Stomach smooth muscle (tissue), 2 donors: ENCODE data around the gene PML.
"Not testable (repeated sequence)": the region's sequence is repeated elsewhere in the genome, so short reads cannot be mapped to it uniquely, and the experiment has no call there.

Source experiments
- H3K27ac ChIP-seq: one replicate; pipeline ENCODE4 v1.7.0; 2013; ENCODE audit warnings: mild to moderate bottlenecking, low read length, inconsistent platforms
- H3K27me3 ChIP-seq, 2 donors: one replicate each; pipeline ENCODE4 v1.7.0; 2013; ENCODE audit warnings: low read length in 2 of 2; ENCODE audit not compliant: insufficient read depth in 2 of 2, control insufficient read depth in 1 of 2
- H3K36me3 ChIP-seq, 2 donors: one replicate each; pipeline ENCODE4 v1.7.0; 2013; ENCODE audit warnings: low read length in 2 of 2; ENCODE audit not compliant: control insufficient read depth in 2 of 2, insufficient read depth in 2 of 2
- H3K4me1 ChIP-seq: one replicate; pipeline ENCODE4 v1.7.0; 2013; ENCODE audit warnings: low read length; ENCODE audit not compliant: control insufficient read depth, insufficient read depth
- H3K4me3 ChIP-seq, 2 donors: one replicate each; pipeline ENCODE4 v1.7.0; 2013; ENCODE audit warnings: low read length in 2 of 2
- H3K9ac ChIP-seq, 2 donors: one replicate each; pipeline ENCODE4 v1.7.0; 2013; ENCODE audit warnings: low read length in 2 of 2, mild to moderate bottlenecking in 1 of 2
- H3K9me3 ChIP-seq, 2 donors: one replicate each; pipeline ENCODE4 v1.7.0; 2013; ENCODE audit warnings: low read length in 2 of 2; ENCODE audit not compliant: control insufficient read depth in 2 of 2
- donor health status: healthy.
- donor health status: Pancreatic carcinoma.

PML gene

DNA sequence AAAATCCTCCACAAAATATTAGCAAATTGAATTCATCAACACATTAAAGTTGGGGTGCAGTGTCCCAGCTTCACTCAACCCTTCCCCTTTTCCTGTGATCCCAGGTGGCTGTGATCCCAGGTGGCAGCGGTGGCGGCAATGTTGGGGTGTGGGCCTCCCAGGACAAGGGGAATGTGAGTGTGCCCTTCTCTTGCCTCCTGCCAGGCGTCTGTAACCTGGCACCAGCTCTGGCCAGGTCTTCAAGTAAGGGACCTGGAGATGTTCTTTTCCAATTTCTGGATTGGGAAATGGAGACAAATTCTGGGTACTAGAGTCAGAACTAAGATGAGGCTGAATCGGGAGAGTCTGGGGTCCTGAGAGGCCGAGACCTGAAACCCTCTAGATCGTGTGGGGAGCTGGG, 67.7 kb downstream of the PML start:
- Histone ChIP-seq H3K27ac (no peak overlapping the region), H3K9me3 (no peaks in the 10 kb centered on the region), H3K36me3 (no peaks in the 10 kb centered on the region), H3K9ac (no peak overlapping the region), H3K4me1 (no peaks in the 10 kb centered on the region), H3K4me3 (no peak overlapping the region), H3K27me3 (no peaks in the 10 kb centered on the region)

DNA sequence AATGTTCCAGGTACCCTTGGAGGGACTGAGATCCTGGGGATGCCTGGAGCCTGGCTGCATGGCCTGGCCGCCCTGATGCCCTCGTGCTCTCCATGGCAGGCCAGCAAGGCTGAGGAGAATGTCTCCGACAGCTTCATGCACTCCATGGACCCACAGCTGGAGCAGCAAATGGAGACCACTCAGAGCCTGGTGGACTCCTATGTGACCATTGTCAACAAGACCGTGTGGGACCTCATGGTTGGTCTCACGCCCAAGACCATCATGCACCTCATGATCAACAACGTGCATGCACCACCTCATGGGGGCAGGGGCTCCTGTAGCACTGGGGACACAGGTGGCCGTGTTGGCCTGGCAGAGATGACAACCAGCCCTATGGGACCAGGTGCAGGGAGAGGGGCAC, 68.2 kb downstream of the PML start:
- Histone ChIP-seq H3K4me3 (no peak overlapping the region), H3K27ac (no peak overlapping the region), H3K4me1 (no peaks in the 10 kb centered on the region), H3K9ac (no peak overlapping the region), H3K9me3 (no peaks in the 10 kb centered on the region), H3K36me3 (no peaks in the 10 kb centered on the region), H3K27me3 (no peaks in the 10 kb centered on the region)

DNA sequence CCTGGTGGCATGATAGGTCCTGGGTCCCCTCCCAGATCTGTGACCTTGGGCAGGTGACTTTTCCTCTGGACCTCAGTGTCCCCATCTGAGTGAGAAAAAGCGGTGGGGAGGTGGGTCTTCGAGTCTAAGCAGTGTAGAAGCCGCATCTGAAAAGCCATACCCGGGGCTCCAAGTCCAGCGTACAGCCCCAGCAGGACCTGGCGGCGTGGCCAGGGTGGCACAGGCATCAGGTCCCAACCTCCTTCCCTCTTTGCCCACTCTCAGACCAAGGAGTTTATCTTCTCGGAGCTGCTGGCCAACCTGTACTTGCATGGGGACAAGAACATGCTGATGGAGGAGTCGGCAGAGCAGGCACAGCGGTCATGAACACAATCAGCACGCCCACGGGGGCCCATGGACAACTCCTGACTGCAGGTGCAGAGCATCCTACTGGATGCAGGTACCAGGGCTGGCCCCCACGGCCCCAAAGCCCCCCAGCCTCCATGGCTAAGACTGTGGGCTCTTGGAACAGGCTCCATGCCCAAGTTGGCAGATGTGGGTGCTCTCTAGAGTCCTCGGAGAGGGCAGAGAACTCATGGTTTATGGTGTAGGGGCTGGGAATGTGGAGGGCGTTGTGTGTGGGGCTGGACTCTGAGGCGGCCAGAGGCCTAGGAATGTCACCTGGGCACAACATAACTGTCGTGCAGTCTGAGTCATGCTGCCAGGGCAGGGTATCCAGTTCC, 69.1 kb downstream of the PML start:
- not testable (repeated sequence) for H3K36me3 ChIP-seq, H3K9me3 ChIP-seq, H3K9ac ChIP-seq, H3K27ac ChIP-seq, H3K4me3 ChIP-seq, H3K27me3 ChIP-seq, H3K4me1 ChIP-seq

DNA sequence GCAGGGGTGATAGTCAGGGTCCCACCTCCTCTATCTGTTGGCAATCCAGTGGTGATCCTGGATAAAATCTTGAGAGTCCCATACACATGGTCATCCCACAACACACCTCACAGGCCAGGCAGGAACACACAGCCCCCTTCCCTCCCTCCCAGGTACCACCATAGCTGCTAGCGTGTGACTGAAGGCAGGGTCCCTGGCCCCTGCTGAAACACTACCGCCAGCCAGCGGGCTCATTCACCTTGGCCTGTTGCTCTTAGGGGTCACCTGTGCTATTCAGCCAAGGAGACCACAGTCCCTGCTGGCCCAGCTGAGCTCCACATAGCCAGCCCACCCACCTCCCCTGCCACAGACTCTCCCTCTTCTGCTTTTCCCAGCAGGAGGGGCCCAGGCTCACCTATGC, 69.7 kb downstream of the PML start:
- H3K9ac ChIP-seq, H3K27me3 ChIP-seq, H3K4me1 ChIP-seq, H3K4me3 ChIP-seq, H3K36me3 ChIP-seq, H3K9me3 ChIP-seq, H3K27ac ChIP-seq: not testable (repeated sequence)

DNA sequence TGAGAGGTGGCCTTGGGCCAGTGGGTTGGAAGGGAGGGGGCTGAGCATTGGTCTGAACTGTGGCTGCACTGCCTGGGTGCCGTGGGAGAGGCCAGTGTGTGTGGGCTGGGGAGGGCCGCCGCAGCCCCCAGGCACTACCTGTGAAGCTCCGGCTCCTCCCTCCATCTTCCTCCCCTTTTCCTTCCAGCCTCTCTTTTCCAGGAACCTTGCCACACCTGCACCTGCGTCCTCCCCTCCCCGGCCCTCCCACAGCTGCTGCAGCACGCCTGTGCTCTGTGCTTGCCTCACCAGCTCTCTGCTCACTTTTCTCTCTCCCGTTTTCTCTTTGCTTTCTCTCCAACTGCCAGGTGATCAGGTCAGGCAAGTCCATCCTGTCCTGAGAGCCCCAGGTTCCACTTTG, 70.3 kb downstream of the PML start:
- H3K27me3 ChIP-seq, H3K4me3 ChIP-seq, H3K27ac ChIP-seq, H3K9ac ChIP-seq, H3K9me3 ChIP-seq, H3K36me3 ChIP-seq, H3K4me1 ChIP-seq: not testable (repeated sequence)

DNA sequence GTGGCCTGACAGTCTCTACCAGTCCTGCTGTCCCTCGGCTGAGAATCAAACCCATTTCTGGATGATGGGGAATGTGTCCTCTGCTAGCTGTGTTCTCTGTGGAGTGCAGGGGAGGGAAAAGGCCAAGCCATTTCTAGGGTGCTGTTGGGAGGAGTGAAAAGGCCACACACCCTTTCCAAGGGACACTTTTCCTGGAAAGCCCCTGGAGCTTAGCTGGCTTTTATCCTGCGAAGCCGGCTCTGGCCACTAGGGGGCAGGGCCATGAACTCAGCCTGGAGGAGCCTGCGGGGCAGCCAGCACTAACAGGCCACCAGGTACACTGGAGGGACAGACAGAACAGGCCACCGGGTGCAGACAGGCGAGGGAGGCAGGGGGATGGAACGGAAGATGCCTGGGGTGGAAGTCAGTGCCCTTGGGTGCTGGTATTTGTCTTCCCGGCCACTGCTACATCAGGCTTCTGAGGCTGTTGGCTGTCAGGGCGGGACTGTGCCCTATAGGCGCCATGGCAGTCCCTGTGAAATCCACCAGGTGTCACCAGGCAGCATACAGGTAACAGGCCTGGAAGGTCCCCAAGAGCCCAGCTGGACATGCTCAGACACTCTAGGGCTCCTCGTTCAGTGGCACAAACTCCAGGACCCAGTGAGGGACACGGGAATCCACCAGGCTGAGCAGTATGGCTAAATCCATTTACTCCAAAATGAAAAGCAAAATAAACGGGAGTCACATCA, 71.3 kb downstream of the PML start:
- H3K4me3 ChIP-seq, H3K9me3 ChIP-seq, H3K27me3 ChIP-seq, H3K9ac ChIP-seq, H3K27ac ChIP-seq, H3K4me1 ChIP-seq, H3K36me3 ChIP-seq: not testable (repeated sequence)

DNA sequence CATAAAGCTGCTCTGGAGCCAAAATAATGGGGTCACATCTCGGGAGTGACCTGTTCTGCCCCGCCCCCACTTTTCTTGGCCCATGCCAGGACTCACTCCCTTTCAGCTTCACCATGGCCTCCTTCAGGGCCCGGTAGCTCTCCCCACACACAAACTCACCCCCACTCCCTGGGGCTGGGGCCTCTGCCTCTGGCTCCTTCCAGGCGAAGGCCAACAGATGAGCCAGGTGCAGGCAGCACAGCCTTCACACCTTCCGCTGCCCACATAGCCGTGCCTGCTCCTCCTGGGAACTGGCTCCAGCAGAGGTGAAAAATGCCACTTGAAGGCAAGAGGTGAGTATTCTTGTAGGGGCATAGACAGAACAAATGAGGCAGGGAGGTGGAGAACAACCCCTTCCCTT, 77.1 kb downstream of the PML start:
- H3K27me3 ChIP-seq, H3K9ac ChIP-seq, H3K27ac ChIP-seq, H3K4me1 ChIP-seq, H3K4me3 ChIP-seq, H3K36me3 ChIP-seq, H3K9me3 ChIP-seq: not testable (repeated sequence)

DNA sequence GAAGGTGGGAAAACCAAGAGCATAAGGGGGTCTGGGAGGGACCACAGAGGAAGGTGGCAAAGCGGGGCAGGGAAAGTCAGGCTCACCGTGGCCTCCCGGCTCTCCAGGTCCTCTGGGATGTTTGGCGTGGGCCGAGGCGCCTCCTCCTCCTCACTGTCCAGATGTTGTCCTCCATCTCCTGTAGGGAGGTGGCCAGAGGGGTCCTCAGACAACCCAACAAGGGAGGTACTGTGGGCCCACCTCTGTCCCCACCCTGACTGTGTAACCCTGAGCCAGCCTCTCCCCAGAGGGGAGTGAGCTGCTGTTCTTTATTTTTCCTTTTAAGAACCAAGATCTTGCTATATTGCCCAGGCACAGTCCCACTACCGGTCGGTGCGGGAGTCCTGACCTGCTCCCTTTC, 77.6 kb downstream of the PML start:
- H3K9ac ChIP-seq, H3K4me3 ChIP-seq, H3K36me3 ChIP-seq, H3K27ac ChIP-seq, H3K9me3 ChIP-seq, H3K27me3 ChIP-seq, H3K4me1 ChIP-seq: not testable (repeated sequence)

DNA sequence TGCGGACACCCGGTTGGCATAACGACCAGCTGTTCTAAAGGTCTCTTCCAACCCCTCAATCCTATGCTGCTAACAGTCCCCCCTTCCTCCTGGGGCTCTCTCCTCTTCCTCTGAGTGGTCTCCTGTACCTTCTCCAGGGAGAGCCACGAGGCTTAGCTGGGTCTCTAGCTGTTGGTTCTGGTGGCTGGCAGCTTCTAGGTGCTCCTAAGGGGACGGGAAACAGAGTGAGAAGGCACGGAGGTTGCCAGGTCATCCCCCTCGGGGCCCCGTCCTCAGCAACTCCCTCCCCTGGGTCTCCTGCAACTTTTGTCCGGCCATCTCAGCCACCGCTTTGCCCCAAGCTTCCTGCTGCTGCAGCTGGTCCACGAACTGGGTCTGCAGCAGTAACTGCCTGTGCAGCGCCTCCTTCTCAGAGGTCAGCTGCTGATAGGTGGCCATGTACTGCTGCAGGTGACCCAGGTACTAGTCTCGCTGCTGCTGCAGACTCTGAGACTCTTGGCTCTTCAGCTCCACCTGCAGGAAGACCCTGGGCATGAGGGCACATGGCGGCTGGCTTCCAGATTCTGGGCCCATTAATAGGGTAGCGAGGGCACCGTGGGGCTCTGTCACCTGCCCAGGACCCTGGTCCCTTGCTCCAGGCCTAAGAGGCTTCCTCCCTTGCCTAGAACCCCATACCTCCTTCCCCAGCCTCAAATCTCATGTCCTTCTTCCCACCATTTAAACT, 78.3 kb downstream of the PML start:
- H3K27ac ChIP-seq, H3K36me3 ChIP-seq, H3K4me3 ChIP-seq, H3K4me1 ChIP-seq, H3K9ac ChIP-seq, H3K27me3 ChIP-seq, H3K9me3 ChIP-seq: not testable (repeated sequence)

DNA sequence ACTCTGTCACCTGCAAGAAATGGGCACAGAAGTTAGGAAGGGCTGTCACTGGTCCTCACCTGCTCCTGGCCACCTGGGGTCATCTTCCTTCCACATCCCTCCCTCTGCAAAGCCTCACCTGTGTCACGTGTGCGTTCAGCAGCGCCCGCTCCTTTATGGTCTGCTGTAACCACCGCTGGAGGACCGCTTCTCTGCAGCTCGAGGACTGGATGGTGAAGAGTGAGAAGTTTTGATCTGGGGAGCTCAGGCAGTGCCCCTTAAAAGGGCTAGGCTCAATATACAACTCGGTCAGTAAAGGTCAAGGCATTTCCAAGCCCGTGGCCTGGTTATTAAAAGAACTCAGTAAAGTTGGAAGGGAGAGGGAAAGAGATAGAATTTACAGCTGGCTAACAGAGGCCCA, 81.3 kb downstream of the PML start:
- not testable (repeated sequence) for H3K4me1 ChIP-seq, H3K9me3 ChIP-seq, H3K4me3 ChIP-seq, H3K9ac ChIP-seq, H3K36me3 ChIP-seq, H3K27me3 ChIP-seq, H3K27ac ChIP-seq

DNA sequence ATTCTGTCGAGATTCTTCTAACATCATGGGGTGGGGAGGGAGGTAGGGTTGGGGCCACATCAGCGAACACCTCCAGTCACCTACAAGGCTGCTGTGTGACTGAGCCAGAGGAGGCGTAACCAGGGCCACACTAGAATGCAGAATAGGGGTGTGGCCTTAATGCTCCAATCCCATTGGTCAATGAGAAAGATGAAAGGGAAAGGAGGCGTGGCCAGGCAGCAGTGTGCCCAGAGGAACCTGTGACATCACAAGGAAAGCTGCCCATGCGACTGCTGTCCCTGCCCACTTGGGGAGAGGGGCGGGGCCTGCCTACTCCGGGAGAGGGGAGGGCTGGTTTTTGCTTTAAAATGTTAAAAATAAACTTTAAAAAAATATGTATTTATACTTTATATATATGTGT, 87.9 kb downstream of the PML start, which contains the start of gene GOLGA6A:
TSS of gene GOLGA6A (minus strand) at position 101 of the 400 bp plus-strand sequence. CDS start at position 60, 41 bp downstream.
- H3K36me3 ChIP-seq, H3K4me3 ChIP-seq, H3K4me1 ChIP-seq, H3K9me3 ChIP-seq, H3K9ac ChIP-seq, H3K27me3 ChIP-seq, H3K27ac ChIP-seq: not testable (repeated sequence)
